Kidney tubule cell (primary cell): ENCODE measurements around the gene APOD.
A peak's percentile ranks its signal among the peaks of the same experiment; 100 is the strongest.
"Not testable (repeated sequence)": the region's sequence is repeated elsewhere in the genome, so short reads cannot be mapped to it uniquely, and the experiment has no call there.

ENCODE experiments used
- DNase-seq: peaks from one replicate; pipeline ENCODE4 v3.0.0-alpha.2; 2018; ENCODE audit warnings: low spot score

APOD gene

DNA sequence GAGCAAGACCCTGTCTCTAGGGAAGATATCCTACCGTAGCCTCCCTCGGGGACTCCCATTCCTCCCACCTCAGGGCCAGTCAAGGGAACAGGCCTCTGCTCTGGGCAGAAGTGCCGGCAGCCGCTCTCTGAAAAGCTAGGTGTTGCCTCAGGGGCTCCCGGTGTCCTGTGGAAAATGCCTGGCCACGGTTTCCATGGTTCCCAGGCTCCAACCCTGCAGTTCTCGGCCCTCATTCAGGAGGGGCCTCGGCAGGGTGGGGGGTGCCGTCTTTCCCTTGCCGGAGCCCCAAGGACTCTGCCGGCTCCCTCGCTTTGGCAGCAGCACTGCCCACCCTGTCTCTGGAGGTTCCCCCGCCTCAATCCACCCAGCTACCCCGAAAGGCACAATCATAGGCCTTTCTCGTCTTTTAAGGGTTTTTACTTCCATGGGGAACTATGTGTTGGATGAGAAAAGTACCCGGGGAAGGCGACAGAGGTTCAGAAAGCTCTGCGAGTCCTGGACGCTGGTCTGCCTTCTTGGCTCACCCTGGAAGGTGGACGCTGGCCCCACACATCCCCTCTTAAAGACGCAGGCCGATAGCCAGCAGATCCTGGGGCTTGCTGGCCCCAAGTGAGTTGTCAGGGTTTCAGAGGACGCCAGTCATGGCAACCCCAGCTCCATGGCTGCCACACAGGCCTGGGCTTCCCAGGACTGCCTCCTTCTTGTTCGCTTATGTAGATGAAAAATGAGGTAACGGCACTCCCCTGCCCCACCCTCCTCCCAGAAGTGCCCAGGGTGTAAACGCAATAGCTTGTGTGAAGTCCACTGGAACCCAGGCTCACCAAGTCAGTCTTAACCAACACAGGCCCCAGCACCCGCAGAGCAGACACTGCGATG, 34.3 kb upstream of the APOD start:
- DNase-seq: not testable (repeated sequence)

DNA sequence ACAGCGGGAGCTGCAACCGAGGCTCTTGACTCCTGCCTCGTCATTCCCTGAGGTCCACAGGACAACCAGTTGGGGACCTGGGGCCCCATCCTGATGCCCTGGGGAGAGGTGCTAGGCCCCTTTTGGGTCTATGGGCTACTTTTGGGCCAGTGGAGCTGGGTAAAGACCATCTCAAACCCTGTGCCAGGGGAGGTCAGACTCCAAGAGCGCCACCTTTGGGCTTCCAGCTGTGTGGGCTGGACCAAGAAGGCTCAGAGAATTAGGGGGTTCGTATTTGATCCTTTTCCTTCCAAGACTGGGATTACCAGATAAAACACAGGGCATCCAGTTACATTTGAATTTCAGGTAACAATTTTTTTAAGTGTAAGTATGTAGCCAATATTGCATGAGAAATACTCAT, 33.4 kb upstream of the APOD start:
- DNase-seq: not testable (repeated sequence)

DNA sequence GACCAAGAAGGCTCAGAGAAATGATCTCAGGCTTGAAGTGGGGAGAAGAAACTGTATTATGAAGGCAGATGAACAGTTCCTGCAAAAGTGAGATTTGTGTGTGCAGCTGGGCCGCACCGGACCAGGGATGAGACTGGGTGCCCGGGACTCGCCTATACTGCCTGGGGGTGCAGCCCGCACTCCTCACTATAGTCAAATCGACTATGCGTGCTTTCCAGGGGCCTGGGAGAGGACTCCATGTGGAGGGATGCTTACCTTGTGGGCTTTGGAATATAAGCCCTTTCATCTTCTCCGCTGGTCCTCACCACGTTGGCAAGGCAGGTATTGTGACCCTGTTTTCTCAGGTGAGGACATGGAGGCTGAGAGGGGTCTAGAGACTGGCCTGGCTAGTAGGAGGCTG, 32.9 kb upstream of the APOD start:
- DNase-seq: no peak

DNA sequence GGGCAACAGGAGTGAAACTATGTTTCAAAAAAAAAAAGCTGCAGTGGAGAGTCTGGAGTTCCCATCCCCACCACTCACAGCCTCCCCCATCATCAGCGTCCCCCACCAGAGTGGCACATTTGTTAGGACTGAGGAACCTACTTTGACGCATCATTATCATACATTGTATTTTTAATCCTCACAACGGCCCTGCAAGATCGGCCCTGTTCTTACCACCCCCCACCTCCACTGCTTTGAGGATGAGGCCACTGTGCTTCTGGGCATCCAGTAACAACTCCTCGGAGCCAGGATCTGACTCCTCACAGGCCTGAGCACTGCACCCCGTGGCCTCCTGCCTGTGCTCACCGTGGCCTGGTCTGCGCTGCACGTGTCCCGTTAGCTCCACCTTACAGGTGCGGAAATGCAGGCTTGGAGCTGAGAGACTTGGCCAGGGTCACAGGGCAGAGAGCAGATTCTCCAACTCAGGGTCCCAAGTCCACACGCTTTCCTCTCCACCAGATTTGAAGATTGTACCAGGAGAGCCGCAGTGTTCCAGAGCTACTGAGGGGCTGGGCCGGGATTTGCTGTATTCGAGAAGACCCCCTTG, 32.3 kb upstream of the APOD start:
- DNase-seq: not testable (repeated sequence)

DNA sequence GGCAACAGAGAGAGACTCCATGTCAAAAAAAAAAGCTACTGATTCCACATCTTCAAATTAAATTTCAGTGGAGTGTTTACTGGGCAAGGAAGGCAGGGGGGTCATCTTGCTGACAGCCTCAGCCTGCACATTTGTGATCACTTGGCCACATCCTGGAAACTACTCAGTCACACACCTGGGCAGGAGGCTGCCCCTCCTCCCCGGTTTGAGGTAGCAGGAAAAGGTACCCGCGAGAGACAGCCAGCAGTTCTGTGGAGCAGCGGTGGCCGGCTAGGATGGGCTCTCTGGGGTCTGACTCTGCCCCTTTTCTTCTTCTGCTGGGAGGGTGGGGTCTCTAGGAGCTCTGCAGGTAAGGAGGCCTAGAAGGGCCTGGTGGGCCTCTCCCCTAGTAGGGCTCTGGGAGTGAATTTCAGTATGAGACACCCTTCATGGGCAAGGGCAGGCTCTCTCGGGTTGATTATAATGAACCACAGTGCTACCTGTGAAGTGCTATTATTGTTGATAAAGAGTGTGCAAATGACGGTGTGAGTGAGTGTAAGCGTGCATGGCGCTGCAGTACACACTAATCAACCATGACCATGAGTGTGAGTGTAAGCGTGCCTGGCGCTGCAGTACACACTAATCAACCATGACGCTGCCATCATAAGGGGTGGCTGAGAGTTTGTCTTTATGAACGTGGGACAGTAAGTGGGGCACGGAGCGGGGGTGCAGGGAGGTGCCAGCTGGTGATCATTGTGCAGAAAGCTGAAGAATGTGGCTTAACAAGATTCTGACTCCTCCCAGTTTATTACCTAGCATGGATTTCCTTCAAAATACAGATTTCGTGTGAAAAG, 31.1 kb upstream of the APOD start:
- DNase-seq: peak; percentile 65

DNA sequence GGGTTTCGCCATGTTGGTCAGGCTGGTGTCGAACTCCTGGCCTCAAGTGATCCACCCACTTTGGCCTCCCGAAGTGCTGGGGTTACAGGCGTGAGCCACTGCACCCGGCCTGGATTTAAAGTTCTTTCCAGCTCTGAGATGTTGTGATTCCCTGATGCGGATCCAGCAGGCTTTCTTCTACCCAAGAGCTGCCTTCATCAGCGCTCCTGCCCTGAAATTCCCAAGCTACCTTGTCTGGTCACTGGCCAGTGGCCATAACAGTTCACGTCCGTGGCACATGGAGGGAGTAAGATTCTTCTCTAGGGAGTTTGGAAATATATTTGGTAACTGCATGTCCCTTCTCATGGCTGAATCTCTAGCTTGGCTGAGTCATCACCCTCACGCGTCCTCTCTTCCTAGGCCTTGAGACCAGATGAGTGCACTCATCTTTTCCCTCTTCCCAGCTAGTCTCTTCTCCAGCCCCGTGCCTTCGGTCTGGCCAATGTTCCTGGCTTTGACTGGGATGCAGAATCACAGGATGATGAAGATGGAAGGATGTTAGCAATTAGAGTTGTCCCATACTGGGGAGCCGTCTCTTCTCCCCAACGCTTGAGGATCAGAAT, 29.8 kb upstream of the APOD start:
- peak; percentile 39 for DNase-seq

DNA sequence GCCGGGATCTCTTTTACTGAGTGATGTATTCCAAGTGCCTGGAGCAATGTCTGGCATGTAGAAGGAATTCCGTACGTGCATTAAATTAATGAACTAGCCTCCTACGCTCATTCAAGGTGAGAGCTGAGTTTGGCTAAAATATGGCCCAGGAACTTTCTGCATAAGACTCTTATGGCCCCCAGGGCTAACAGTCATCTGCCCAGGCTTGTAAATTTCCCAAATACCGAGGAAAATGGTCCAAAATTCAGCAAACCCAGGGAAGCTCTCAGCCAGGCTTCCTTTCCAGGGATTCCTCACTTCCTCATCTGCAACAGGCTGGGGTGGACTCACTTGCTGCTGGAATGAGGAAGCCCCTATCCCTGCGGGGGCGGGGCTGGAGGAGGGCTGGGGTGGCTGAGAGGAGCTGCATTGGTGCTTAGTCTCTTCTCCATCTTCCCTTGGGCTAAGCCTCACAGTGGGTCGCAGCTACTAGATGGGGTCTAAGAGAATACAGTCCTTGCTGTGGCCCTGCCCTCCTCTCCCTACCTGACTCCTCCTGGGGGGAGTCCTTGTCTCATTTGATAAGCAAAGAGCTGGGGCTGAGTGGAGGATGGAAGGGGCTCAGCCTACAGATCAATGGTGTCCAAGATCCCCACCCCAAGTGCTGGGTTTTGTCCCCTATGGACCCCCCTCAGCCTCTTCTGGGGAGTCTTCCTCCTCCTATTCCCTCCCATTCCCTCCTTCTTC, 28.5 kb upstream of the APOD start:
- DNase-seq: peak; percentile 74

DNA sequence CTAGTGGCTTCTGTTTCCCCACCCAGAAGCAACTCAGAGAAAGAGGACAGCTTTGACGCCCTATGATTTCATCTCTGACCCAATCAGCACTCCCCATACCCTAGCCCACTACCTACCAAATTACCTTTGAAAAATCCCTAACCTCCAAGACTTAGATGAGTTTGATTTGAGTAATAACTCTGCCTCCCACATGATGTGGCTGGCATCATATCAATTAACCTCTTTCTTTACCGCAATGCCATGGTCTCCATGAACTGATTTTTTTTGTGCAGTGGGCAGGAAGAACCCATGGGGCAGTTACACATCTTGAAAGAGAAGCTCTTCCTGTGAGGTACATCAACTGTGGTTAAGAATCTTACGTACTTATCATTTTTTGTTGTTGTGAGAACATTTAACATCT, 25.5 kb upstream of the APOD start:
- DNase-seq: no peak

DNA sequence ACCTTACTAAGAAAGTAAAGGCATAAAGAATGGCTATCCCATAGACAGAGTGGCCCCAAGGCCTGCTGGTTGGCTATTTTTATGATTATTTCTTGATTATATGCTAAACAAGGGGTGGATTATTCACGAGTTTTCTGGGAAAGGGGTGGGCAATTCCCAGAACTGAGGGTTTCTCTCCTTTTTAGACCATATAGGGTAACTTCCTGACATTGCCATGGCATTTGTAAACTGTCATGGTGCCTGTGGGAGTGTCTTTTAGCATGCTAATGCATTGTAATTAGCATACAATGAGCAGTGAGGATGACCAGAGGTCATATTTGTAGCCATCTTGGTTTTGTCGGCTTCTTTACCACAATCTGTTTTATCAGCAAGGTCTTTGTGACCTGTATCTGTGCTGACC, 18.0 kb upstream of the APOD start:
- DNase-seq: not testable (repeated sequence)

DNA sequence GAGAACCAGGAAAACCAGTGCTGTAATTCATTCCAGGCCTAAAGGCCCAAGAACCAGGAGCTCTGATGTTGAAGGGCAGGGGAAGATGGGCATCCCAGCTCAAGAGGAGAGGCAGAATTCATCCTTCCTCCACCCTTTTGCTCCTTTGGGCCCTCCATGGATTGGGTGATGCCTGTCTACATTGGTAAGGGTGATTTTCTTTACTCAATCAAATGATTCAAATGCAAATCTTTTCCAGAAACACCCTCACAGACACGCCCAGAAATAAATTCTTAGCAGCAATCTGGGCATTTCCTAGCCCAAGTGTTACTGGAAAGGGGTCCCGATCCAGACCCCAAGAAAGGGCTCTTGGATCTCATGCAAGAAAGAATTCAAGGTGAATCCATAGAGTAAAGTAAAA, 17.6 kb upstream of the APOD start:
- DNase-seq: no peak

DNA sequence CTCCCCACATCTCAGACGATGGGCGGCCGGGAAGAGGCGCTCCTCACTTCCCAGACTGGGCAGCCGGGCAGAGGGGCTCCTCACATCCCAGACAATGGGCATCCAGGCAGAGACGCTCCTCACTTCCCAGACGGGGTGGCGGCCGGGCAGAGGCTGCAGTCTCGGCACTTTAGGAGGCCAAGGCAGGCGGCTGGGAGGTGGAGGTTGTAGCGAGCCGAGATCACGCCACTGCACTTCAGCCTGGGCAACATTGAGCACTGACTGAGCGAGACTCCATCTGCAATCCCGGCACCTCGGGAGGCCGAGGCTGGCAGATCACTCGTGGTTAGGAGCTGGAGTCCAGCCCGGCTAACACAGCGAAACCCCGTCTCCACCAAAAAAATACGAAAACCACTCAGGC, 16.2 kb upstream of the APOD start:
- DNase-seq: not testable (repeated sequence)

DNA sequence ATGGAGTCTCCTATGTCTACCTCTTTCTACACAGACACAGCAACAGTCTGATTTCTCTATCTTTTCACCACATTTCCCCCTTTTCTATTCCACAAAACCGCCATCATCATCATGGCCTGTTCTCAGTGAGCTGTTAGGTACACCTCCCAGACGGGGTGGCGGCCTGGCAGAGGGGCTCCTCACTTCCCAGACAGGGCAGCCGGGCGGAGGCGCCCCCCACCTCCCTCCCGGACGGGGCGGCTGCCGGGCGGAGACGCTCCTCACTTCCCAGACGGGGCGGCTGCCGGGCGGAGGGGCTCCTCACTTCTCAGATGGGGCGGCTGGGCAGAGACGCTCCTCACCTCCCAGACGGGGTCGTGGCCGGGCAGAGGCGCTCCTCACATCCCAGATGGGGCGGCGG, 15.8 kb upstream of the APOD start:
- not testable (repeated sequence) for DNase-seq

DNA sequence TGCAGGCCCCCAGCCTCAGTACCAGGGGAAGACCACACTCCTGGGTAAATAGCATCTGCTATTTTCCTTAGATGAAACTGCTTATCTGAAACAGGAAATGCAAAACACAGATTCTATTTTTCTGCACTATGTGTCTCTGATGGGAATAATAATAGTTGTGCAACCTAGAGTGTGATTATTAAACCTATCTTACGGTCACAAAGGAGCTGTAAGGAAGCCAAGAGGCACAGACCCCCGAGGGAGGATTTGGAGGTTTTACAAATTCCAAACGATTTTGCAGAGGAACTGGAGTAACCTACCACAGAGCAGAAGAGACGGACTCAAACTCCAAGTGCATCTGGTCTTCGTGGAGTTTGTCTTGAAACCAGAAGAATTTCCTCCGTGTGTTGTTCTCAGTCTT, 14.1 kb upstream of the APOD start:
- DNase-seq: no peak

DNA sequence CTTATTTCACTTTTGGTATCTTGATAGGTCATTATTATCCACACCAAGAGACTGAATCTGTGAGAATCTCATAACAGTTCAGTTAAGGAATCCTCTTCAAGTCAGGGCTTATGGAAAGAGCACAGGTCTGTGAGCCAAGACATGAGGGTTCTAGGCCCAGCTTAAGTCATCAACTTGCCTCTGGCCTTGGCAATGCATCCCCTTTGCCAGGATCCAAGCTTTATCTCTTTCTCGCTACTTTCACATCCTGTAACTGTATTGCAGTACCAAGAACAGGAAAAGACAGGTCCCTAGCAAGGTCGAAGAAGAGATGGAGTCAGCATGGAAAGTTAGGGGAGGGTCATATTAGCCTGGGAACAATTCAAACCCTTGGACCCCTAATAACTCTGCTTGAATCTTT, 13.5 kb upstream of the APOD start:
- no peak for DNase-seq

DNA sequence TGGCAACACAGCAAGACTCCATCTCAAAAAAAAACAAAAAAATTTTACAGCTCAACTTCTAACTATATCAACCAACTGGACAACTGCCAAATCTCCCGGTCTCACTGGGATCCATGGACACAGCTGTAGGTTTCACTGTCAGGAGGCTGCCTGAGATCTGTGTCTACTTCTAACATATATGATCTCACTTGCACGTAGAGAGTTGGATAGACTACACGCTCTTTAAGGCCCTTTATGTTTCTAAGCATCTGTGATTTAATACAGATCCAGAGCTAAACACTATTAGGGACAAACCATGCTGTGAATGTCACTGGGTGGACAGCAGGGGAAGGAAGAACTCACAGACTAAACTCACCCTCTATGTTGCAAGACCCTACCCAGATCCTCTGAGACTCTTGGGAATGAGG, 13.0 kb upstream of the APOD start:
- DNase-seq: no peak

DNA sequence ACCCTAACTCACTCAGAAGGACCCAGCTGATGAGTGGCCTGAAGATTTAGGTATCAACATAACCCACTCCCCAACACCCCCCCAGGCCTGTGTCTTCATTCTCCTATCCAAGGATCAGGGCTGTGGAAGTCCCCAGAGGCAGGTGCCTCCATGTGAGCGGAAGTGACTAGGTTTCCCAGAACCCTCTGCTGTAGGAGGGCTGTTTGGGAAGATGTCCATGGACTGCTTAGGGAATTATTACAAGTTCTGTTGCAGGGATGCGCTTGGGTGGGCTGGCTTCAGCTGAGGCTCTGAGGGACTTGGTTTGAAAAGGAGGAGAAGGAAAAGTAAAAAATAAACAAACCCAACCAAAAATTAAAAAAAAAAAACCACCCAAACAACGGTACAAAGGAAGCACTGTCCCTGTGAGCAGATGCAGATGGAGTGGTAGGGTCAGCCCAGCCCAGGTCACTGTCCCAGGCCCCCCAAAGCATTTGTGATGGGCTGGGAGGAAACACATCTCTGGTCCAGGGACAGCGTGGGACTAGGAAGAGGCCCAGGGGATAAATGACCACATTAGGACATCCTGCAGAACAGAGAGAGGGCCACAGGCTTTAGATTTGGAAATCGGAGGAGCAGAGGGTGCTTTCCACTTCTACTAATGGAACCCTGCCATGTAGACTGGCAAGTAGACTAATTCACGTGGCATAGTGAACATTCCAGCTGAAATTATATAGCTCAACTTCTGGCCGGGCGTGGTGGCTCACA, 12.2 kb upstream of the APOD start:
- DNase-seq: no peak

DNA sequence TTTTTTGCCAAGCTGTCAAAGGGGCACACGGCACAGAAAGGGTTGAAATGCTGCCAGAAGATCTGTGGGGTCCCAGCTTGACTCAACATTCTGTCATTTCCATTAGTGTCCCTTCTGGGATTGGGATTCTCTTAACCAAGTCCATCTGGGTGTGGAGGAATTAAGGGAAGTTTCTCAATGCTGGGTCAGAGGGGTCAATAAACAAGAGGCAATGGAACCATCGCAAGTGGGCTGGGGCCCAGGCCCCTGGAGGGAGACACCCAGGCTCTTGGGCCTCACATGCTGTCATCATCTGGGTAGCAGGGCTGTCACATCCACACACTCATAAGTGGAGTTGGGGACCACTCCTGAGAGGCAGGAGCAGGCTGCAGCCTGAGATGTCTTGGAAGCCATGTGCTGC, 8.1 kb upstream of the APOD start:
- DNase-seq: no peak

DNA sequence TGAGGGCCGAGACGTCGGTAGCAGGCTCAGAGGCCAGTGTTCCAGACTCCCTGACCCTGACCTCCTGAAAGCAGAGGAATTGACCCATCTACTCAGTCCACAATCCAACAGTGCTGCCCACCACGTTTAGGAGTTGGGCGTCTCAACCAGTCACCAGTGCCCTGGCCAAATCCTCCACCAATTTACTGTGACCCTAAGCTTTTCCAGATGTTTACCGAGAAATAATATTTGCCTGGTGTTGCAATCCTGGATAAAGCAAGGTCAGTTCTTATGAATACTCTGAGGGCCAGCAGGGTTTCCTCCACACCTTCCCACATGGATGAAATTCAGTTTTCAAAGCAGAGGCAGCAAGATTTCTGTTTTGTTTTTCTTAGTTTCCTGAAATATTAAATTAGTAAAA, 7.5 kb upstream of the APOD start:
- DNase-seq: no peak

DNA sequence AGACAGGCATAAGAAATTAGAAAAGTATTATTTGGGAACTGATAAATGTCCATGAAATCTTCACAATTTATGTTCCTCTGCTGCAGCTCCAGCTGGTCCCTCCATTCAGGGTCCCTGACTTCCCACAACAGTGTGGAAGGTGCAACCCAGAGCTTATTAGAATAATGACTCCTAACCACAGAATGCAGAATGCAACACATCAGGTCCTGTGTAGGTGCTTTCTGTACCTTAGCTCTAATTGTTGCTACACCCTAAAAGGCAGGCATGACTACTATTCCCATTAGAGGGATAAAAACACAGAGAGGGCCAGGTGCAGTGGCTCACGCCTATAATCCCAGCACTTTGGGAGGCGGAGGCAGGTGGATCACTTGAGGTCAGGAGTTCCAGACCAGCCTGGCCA, 6.6 kb upstream of the APOD start:
- not testable (repeated sequence) for DNase-seq

DNA sequence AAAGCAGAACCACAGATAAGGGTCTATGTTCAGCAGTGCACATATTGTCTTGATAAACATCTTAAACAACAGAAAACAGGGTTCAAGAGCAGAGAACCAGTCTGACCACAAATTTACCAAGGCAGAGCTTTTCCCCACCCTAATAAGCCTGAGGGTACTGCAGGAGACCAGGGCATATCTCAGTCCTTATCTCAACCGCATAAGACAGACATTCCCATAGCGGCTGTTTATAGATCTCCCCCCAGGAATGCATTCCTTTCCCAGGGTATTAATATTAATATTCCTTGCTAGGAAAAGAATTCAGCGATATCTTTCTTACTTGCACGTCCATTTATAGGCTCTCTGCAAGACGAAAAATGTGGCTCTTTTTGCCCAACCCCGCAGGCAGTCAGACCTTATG, 6.1 kb upstream of the APOD start:
- not testable (repeated sequence) for DNase-seq

DNA sequence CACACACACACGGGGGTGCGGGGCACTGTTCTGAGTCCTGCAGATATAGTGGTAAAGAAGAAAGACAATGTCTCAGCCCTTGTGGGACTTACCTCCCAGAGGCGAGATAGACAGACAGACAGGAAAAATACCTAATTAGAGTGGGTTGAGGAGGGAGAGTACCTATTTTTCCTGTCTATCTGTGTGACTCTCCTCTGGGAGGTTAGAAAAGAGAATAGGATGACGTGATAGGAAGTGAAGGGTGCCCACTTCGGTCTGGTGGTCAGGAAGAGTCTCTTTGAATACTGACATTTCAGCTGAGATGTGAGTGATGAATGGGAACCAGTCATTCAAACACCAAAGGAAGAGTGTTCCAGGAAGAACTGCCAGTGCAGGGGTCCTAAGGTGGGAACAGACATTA, 4.1 kb upstream of the APOD start:
- no peak for DNase-seq
